Effector memory CD8-positive, alpha-beta T cell (primary cell): ENCODE measurements around the gene FAM174C.
A peak's percentile ranks its signal among the peaks of the same experiment; 100 is the strongest.

Experiments
- ATAC-seq: fragments of 150-1000 bp; cut with Tn5 transposase; replicated peaks from 2 replicates; pipeline ENCODE4 v1.10.0; 2021; ENCODE audit warnings: mild to moderate bottlenecking, moderate library complexity
- DNase-seq, 3 experiments: peaks; one replicate each; pipeline ENCODE4 v3.0.0; 2021
- H3K27ac Mint-ChIP-seq, 2 donors: one replicate each; pipeline ENCODE4 v1.8.0; 2022; ENCODE audit warnings: mild to moderate bottlenecking in 2 of 2, mixed read lengths in 2 of 2, moderate library complexity in 2 of 2
- H3K27me3 Mint-ChIP-seq, 2 donors: one replicate each; pipeline ENCODE4 v1.8.0; 2022; ENCODE audit warnings: mixed read lengths in 2 of 2
- H3K36me3 Mint-ChIP-seq: one replicate; pipeline ENCODE4 v1.8.0; 2022; ENCODE audit warnings: mild to moderate bottlenecking, moderate library complexity, mixed read lengths; ENCODE audit not compliant: insufficient read depth
- H3K4me1 Mint-ChIP-seq, 2 donors: one replicate each; pipeline ENCODE4 v1.8.0; 2022; ENCODE audit warnings: low read depth in 2 of 2, mixed read lengths in 2 of 2
- H3K4me3 Mint-ChIP-seq, 2 donors: one replicate each; pipeline ENCODE4 v1.8.0; 2022; ENCODE audit warnings: mild to moderate bottlenecking in 2 of 2, mixed read lengths in 2 of 2, moderate library complexity in 2 of 2
- H3K9me3 Mint-ChIP-seq, 2 donors: one replicate each; pipeline ENCODE4 v1.8.0; 2022; ENCODE audit warnings: mixed read lengths in 2 of 2

Gene FAM174C

GRCh38 chr19:1258163-1258492, 17.2 kb upstream of the FAM174C start:
- no peak for ATAC-seq

GRCh38 chr19:1258707-1259205, 16.6 kb upstream of the FAM174C start:
- Mint-ChIP-seq H3K4me3 (peak overlapping the region; percentile 89 to 94), H3K36me3 (peaks cover 84% of the 10 kb centered on the region), H3K27me3 (no peaks in the 10 kb centered on the region), H3K9me3 (no peaks in the 10 kb centered on the region), H3K27ac (peak overlapping the region; percentile 98 to 99), H3K4me1 (peaks cover 40 to 47% of the 10 kb centered on the region in 2 donors)
- DNase-seq, result no peak
- peak; percentile 0 for ATAC-seq

More at GRCh38 chr19:1258163-1258492, 17.2 kb upstream of the FAM174C start:
- no peak for DNase-seq
- Mint-ChIP-seq H3K9me3 (no peaks in the 10 kb centered on the region), H3K27ac (peak overlapping the region; percentile 98 to 99), H3K4me3 (peak overlapping the region; percentile 89 to 94), H3K4me1 (peaks cover 42 to 47% of the 10 kb centered on the region in 2 donors), H3K36me3 (peaks cover 90% of the 10 kb centered on the region), H3K27me3 (no peaks in the 10 kb centered on the region)

- H3K27ac Mint-ChIP-seq, result peak overlapping the region; percentile 98 to 99
- no peaks in the 10 kb centered on the region for H3K27me3 Mint-ChIP-seq
- H3K36me3 Mint-ChIP-seq, result peaks cover 78% of the 10 kb centered on the region
Observed at GRCh38 chr19:1259206-1259875, 16.0 kb upstream of the FAM174C start.

GRCh38 chr19:1259876-1260748, 15.2 kb upstream of the FAM174C start:
- H3K4me1 Mint-ChIP-seq, result peaks cover 38 to 47% of the 10 kb centered on the region in 2 donors
- no peaks in the 10 kb centered on the region for H3K9me3 Mint-ChIP-seq
- H3K4me3 Mint-ChIP-seq, result peak overlapping the region; percentile 89 to 94
- DNase-seq (peak; percentile 43 to 55 (median 49)), ATAC-seq (peak; percentile 20)
- peak overlapping the region; percentile 98 to 99 for H3K27ac Mint-ChIP-seq
- peaks cover 70% of the 10 kb centered on the region for H3K36me3 Mint-ChIP-seq
- H3K27me3 Mint-ChIP-seq, result no peaks in the 10 kb centered on the region

More at GRCh38 chr19:1259206-1259875, 16.0 kb upstream of the FAM174C start:
- H3K4me1 Mint-ChIP-seq, result peaks cover 40 to 47% of the 10 kb centered on the region in 2 donors
- no peaks in the 10 kb centered on the region for H3K9me3 Mint-ChIP-seq
- H3K4me3 Mint-ChIP-seq, result peak overlapping the region; percentile 89 to 94
- peak; percentile 69 to 75 (median 70) for DNase-seq
- ATAC-seq, result peak; percentile 36

- peak; percentile 75 for ATAC-seq
- Mint-ChIP-seq H3K27me3 (no peaks in the 10 kb centered on the region), H3K4me1 (peaks cover 44 to 52% of the 10 kb centered on the region in 2 donors), H3K4me3 (peak overlapping the region; percentile 89 to 94), H3K36me3 (peaks cover 62% of the 10 kb centered on the region), H3K9me3 (no peaks in the 10 kb centered on the region), H3K27ac (peak overlapping the region; percentile 98 to 99)
- peak; percentile 94 to 97 (median 96) for DNase-seq
Observed at GRCh38 chr19:1260749-1261537, 14.4 kb upstream of the FAM174C start.

GRCh38 chr19:1261538-1261797, 13.9 kb upstream of the FAM174C start:
- peak; percentile 3 for ATAC-seq
- peaks cover 59% of the 10 kb centered on the region for H3K36me3 Mint-ChIP-seq
- peak overlapping the region; percentile 98 to 99 for H3K27ac Mint-ChIP-seq
- no peaks in the 10 kb centered on the region for H3K27me3 Mint-ChIP-seq
- no peak for DNase-seq
- peak overlapping the region; percentile 89 to 94 for H3K4me3 Mint-ChIP-seq
- H3K4me1 Mint-ChIP-seq, result peaks cover 45 to 53% of the 10 kb centered on the region in 2 donors
- no peaks in the 10 kb centered on the region for H3K9me3 Mint-ChIP-seq

GRCh38 chr19:1261798-1262622, 13.3 kb upstream of the FAM174C start:
- H3K36me3 Mint-ChIP-seq, result peaks cover 57% of the 10 kb centered on the region
- H3K9me3 Mint-ChIP-seq, result no peaks in the 10 kb centered on the region
- ATAC-seq (peak; percentile 1), DNase-seq (peak; percentile 43 to 52 (median 49))
- peak overlapping the region; percentile 98 to 99 for H3K27ac Mint-ChIP-seq
- H3K27me3 Mint-ChIP-seq, result no peaks in the 10 kb centered on the region
- H3K4me1 Mint-ChIP-seq, result peaks cover 46 to 53% of the 10 kb centered on the region in 2 donors
- peak overlapping the region; percentile 89 to 94 for H3K4me3 Mint-ChIP-seq

- Mint-ChIP-seq H3K27ac (peak overlapping the region; percentile 67 to 72), H3K36me3 (peaks cover 56% of the 10 kb centered on the region)
- ATAC-seq, result no peak
Observed at GRCh38 chr19:1262623-1263123, 12.7 kb upstream of the FAM174C start.

GRCh38 chr19:1263188-1263587, 12.1 kb upstream of the FAM174C start:
- no peak for ATAC-seq
- H3K9me3 Mint-ChIP-seq, result no peaks in the 10 kb centered on the region
- H3K27ac Mint-ChIP-seq, result peak overlapping the region; percentile 67 to 72
- peak overlapping the region; percentile 68 to 73 for H3K4me3 Mint-ChIP-seq
- H3K4me1 Mint-ChIP-seq, result peaks cover 47 to 53% of the 10 kb centered on the region in 2 donors
- H3K36me3 Mint-ChIP-seq, result peaks cover 56% of the 10 kb centered on the region
- no peak for DNase-seq
- H3K27me3 Mint-ChIP-seq, result no peaks in the 10 kb centered on the region

More at GRCh38 chr19:1262623-1263123, 12.7 kb upstream of the FAM174C start:
- Mint-ChIP-seq H3K9me3 (no peaks in the 10 kb centered on the region), H3K27me3 (no peaks in the 10 kb centered on the region), H3K4me1 (peaks cover 46 to 55% of the 10 kb centered on the region in 2 donors), H3K4me3 (peak overlapping the region; percentile 68 to 73)
- no peak for DNase-seq

GRCh38 chr19:1264801-1265614, 10.3 kb upstream of the FAM174C start:
- peak overlapping the region; percentile 68 to 77 for H3K4me3 Mint-ChIP-seq
- peak overlapping the region in 1 of 2 donors; percentile 68 for H3K27ac Mint-ChIP-seq
- peaks cover 49 to 50% of the 10 kb centered on the region in 2 donors for H3K4me1 Mint-ChIP-seq
- H3K36me3 Mint-ChIP-seq, result peaks cover 56% of the 10 kb centered on the region
- H3K9me3 Mint-ChIP-seq, result no peaks in the 10 kb centered on the region
- no peak for ATAC-seq
- H3K27me3 Mint-ChIP-seq, result no peaks in the 10 kb centered on the region
- no peak for DNase-seq

GRCh38 chr19:1265615-1266128, 9.7 kb upstream of the FAM174C start:
- Mint-ChIP-seq H3K27ac (peak overlapping the region in 1 of 2 donors; percentile 68), H3K27me3 (no peaks in the 10 kb centered on the region), H3K4me3 (peak overlapping the region; percentile 77 to 82), H3K4me1 (peaks cover 54 to 56% of the 10 kb centered on the region in 2 donors), H3K9me3 (no peaks in the 10 kb centered on the region), H3K36me3 (peaks cover 56% of the 10 kb centered on the region)
- peak; percentile 41 to 46 (median 45) for DNase-seq
- peak; percentile 1 for ATAC-seq
